HL-60 (cell line): Measurements from ENCODE around the gene CAD.
"Not testable (repeated sequence)": the region's sequence is repeated elsewhere in the genome, so short reads cannot be mapped to it uniquely, and the experiment has no call there.

Source experiments
- POLR2AphosphoS5 ChIP-seq: IDR thresholded peaks from 2 replicates; pipeline ENCODE4 v1.6.1; 2012; ENCODE audit warnings: low read depth
- REST ChIP-seq: IDR thresholded peaks from 2 replicates; pipeline ENCODE4 v1.6.1; 2012; ENCODE audit warnings: low read depth; ENCODE audit not compliant: insufficient replicate concordance
- SPI1 ChIP-seq: IDR thresholded peaks from 2 replicates; pipeline ENCODE4 v1.6.1; 2012; ENCODE audit warnings: low read depth, mild to moderate bottlenecking, borderline replicate concordance
- TF ChIP-seq, protein P1 (sequence below): IDR thresholded peaks from one replicate; pipeline ENCODE4 v1.5.1; 2011; ENCODE audit warnings: low read length, control low read depth, inconsistent platforms; ENCODE audit not compliant: insufficient read depth

GRCh38 chr2:27272537-27273522 is 55.7 kb downstream of the CAD start:
- TF ChIP-seq, protein P1, sequence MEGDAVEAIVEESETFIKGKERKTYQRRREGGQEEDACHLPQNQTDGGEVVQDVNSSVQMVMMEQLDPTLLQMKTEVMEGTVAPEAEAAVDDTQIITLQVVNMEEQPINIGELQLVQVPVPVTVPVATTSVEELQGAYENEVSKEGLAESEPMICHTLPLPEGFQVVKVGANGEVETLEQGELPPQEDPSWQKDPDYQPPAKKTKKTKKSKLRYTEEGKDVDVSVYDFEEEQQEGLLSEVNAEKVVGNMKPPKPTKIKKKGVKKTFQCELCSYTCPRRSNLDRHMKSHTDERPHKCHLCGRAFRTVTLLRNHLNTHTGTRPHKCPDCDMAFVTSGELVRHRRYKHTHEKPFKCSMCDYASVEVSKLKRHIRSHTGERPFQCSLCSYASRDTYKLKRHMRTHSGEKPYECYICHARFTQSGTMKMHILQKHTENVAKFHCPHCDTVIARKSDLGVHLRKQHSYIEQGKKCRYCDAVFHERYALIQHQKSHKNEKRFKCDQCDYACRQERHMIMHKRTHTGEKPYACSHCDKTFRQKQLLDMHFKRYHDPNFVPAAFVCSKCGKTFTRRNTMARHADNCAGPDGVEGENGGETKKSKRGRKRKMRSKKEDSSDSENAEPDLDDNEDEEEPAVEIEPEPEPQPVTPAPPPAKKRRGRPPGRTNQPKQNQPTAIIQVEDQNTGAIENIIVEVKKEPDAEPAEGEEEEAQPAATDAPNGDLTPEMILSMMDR = not testable (repeated sequence)
- not testable (repeated sequence) for TF ChIP-seq POLR2AphosphoS5, REST, SPI1
